ENCODE measurements around the gene DMBT1.

The DMBT1 gene

DNA sequence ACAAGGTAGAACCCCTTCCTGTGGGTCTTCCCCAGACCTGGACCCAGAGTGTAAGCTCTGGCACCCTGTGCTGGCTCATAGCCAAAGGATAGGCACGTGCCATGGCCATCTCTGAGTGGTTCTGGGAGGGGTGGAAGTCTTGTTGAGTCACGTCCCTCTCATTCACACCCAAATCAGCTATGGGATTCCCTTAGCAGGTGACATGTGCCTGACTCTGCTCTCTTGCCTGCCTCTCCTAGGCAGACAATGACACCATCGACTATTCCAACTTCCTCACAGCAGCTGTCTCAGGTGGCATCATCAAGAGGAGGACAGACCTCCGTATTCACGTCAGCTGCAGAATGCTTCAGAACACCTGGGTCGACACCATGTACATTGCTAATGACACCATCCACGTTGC, 79.2 kb downstream of the DMBT1 start:
- Histone ChIP-seq H3K27me3 (ENCODE audit: control insufficient read depth in 3 of 3, insufficient read depth in 3 of 3, low read depth in 1 of 3, low read length in 3 of 3) (peaks cover 0 to 3% (median 0%) of the 10 kb centered on the region in 3 experiments), H3K23ac (ENCODE audit: low read depth, low read length, poor library complexity) (no peak overlapping the region), H3K27ac (replicated peaks; ENCODE audit: low read length) (no peak overlapping the region), H2BK120ac (ENCODE audit: low read depth, low read length) (no peak overlapping the region), H2AFZ (ENCODE audit: low read length) (no peak overlapping the region), H4K91ac (ENCODE audit: low read depth, low read length, poor library complexity) (no peak overlapping the region), H3K79me1 (ENCODE audit: low read depth, low read length) (no peaks in the 10 kb centered on the region), H3K4me3 (ENCODE audit: low read length in 2 of 2) (no peak overlapping the region), H2AK5ac (ENCODE audit: low read depth, low read length) (no peak overlapping the region), H3K4me2 (ENCODE audit: insufficient read depth, low read length, poor library complexity, severe bottlenecking) (no peak overlapping the region), H2BK15ac (ENCODE audit: low read length) (no peak overlapping the region), H2BK5ac (ENCODE audit: low read length) (no peak overlapping the region), H3K18ac (ENCODE audit: low read length) (peak overlapping the region; percentile 15), H3K4ac (ENCODE audit: low read length) (no peak overlapping the region), H3K4me1 (ENCODE audit: control insufficient read depth in 2 of 2, insufficient read depth in 1 of 2, low read depth in 1 of 2, low read length in 2 of 2) (no peaks in the 10 kb centered on the region), H2BK12ac (ENCODE audit: low read length) (no peak overlapping the region), H3K36me3 (replicated peaks in 1 of 2; ENCODE audit: control insufficient read depth in 2 of 2, insufficient read depth in 2 of 2, low read length in 2 of 2) (no peaks in the 10 kb centered on the region), H3K9ac (ENCODE audit: low read depth, low read length, poor library complexity) (no peak overlapping the region), H3K9me3 (replicated peaks in 1 of 2; ENCODE audit: control insufficient read depth in 2 of 2, insufficient read depth in 1 of 2, low read depth in 1 of 2, low read length in 2 of 2) (no peaks in the 10 kb centered on the region), H4K8ac (ENCODE audit: low read depth, low read length) (no peak overlapping the region), H3K14ac (ENCODE audit: low read length) (no peak overlapping the region)
- WGBS, 2 donors (ENCODE audit: extremely low coverage in 2 of 2, insufficient read length in 2 of 2, insufficient replicate concordance in 1 of 2) = no CpG with 5 or more reads among the region's 7 CpGs
- DNase-seq (ENCODE audit: low spot score) = no peak

DNA sequence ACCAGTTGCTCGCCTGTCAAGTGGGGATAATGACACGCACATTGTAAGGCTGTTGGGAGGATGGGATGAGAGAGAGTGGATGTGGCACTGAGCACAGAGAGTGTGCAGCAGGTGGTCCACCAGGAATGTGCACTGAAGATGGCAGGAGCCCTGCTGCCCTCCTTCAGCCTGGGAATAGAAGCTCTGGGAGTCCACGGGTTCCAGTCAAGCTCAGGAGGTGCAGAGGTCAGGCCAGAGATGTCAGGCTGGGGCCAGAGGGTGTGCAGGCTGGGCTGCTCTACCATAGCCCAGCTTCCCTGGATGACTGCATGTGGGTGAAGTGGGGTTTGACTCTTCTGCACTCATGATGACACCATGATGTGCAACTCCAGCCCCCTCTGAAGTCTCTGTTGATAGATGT, 80.4 kb downstream of the DMBT1 start:
- no peaks in the 10 kb centered on the region for H3K36me3 ChIP-seq (replicated peaks in 1 of 2; ENCODE audit: control insufficient read depth in 2 of 2, insufficient read depth in 2 of 2, low read length in 2 of 2)
- H2BK5ac ChIP-seq (ENCODE audit: low read length) = no peak overlapping the region
- no peak overlapping the region for H2AK5ac ChIP-seq (ENCODE audit: low read depth, low read length)
- H3K79me1 ChIP-seq (ENCODE audit: low read depth, low read length) = no peaks in the 10 kb centered on the region
- DNase-seq (ENCODE audit: low spot score) = no peak
- no peaks in the 10 kb centered on the region for H3K4me1 ChIP-seq (ENCODE audit: control insufficient read depth in 2 of 2, insufficient read depth in 1 of 2, low read depth in 1 of 2, low read length in 2 of 2)
- no peaks in the 10 kb centered on the region for H3K9me3 ChIP-seq (replicated peaks in 1 of 2; ENCODE audit: control insufficient read depth in 2 of 2, insufficient read depth in 1 of 2, low read depth in 1 of 2, low read length in 2 of 2)
- H3K4me3 ChIP-seq (ENCODE audit: low read length in 2 of 2) = no peak overlapping the region
- H3K27me3 ChIP-seq (ENCODE audit: control insufficient read depth in 3 of 3, insufficient read depth in 3 of 3, low read depth in 1 of 3, low read length in 3 of 3) = peaks cover 0 to 3% (median 0%) of the 10 kb centered on the region in 3 experiments
- H3K27ac ChIP-seq (replicated peaks; ENCODE audit: low read length) = no peak overlapping the region
- H3K4ac ChIP-seq (ENCODE audit: low read length) = no peak overlapping the region
- no peak overlapping the region for H2AFZ ChIP-seq (ENCODE audit: low read length)
- no peak overlapping the region for H3K9ac ChIP-seq (ENCODE audit: low read depth, low read length, poor library complexity)
- no peak overlapping the region for H2BK15ac ChIP-seq (ENCODE audit: low read length)
- no peak overlapping the region for H3K4me2 ChIP-seq (ENCODE audit: insufficient read depth, low read length, poor library complexity, severe bottlenecking)
- H3K23ac ChIP-seq (ENCODE audit: low read depth, low read length, poor library complexity) = no peak overlapping the region
- no peak overlapping the region for H3K18ac ChIP-seq (ENCODE audit: low read length)
- H4K91ac ChIP-seq (ENCODE audit: low read depth, low read length, poor library complexity) = no peak overlapping the region
- WGBS, 2 donors (ENCODE audit: extremely low coverage in 2 of 2, insufficient read length in 2 of 2, insufficient replicate concordance in 1 of 2) = no CpG with 5 or more reads among the region's 3 CpGs
- H2BK120ac ChIP-seq (ENCODE audit: low read depth, low read length) = no peak overlapping the region
- no peak overlapping the region for H3K14ac ChIP-seq (ENCODE audit: low read length)
- H4K8ac ChIP-seq (ENCODE audit: low read depth, low read length) = no peak overlapping the region
- no peak overlapping the region for H2BK12ac ChIP-seq (ENCODE audit: low read length)

DNA sequence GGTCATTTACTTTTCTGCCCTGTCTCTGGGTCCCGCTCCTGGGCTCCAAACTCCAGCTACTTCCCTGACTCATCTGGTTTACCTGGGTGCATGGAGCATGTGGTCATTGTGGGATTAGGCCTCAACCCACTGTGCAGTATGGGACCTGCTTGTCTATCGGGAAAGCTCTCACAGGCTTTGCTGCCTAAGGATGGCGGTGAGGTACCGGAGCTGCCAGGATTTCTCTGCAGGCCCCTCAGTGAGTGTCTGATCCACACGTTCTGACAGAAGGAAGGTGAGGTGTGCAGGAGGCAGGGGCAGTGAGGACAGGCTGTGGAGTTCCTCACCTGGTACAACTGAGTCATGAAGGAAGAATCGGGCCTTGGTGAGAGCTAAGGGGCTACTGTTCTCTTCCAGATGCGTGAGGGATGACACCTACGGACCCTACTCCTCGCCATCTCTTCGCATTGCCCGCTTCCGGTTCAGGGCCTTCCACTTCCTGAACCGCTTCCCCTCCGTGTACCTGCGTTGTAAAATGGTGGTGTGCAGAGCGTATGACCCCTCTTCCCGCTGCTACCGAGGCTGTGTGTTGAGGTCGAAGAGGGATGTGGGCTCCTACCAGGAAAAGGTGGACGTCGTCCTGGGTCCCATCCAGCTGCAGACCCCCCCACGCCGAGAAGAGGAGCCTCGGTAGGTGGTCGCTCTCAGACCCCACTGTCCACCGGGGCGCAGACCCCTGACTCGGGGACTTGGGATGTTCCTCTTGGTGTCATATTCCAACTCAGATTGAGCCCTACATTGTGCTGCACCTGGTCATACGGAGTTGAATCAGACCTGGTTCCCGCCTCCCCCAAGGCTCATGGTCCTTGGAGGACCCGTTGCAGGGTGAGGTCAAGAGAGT, 82.4 kb downstream of the DMBT1 start:
- no peaks in the 10 kb centered on the region for H3K9me3 ChIP-seq (replicated peaks in 1 of 2; ENCODE audit: control insufficient read depth in 2 of 2, insufficient read depth in 1 of 2, low read depth in 1 of 2, low read length in 2 of 2)
- no CpG with 5 or more reads among the region's 31 CpGs for WGBS, 2 donors (ENCODE audit: extremely low coverage in 2 of 2, insufficient read length in 2 of 2, insufficient replicate concordance in 1 of 2)
- no peak overlapping the region for H2BK5ac ChIP-seq (ENCODE audit: low read length)
- no peak overlapping the region for H3K4me2 ChIP-seq (ENCODE audit: insufficient read depth, low read length, poor library complexity, severe bottlenecking)
- peak overlapping the region; percentile 6 for H3K18ac ChIP-seq (ENCODE audit: low read length)
- H2AK5ac ChIP-seq (ENCODE audit: low read depth, low read length) = no peak overlapping the region
- H4K91ac ChIP-seq (ENCODE audit: low read depth, low read length, poor library complexity) = no peak overlapping the region
- DNase-seq (ENCODE audit: low spot score) = no peak
- no peak overlapping the region for H2BK12ac ChIP-seq (ENCODE audit: low read length)
- no peak overlapping the region for H4K8ac ChIP-seq (ENCODE audit: low read depth, low read length)
- H2BK15ac ChIP-seq (ENCODE audit: low read length) = no peak overlapping the region
- H3K36me3 ChIP-seq (replicated peaks in 1 of 2; ENCODE audit: control insufficient read depth in 2 of 2, insufficient read depth in 2 of 2, low read length in 2 of 2) = no peaks in the 10 kb centered on the region
- no peak overlapping the region for H2AFZ ChIP-seq (ENCODE audit: low read length)
- H2BK120ac ChIP-seq (ENCODE audit: low read depth, low read length) = no peak overlapping the region
- H3K14ac ChIP-seq (ENCODE audit: low read length) = no peak overlapping the region
- no peaks in the 10 kb centered on the region for H3K4me1 ChIP-seq (ENCODE audit: control insufficient read depth in 2 of 2, insufficient read depth in 1 of 2, low read depth in 1 of 2, low read length in 2 of 2)
- no peak overlapping the region for H3K9ac ChIP-seq (ENCODE audit: low read depth, low read length, poor library complexity)
- H3K27ac ChIP-seq (replicated peaks; ENCODE audit: low read length) = no peak overlapping the region
- H3K4ac ChIP-seq (ENCODE audit: low read length) = no peak overlapping the region
- peaks cover 0 to 3% (median 0%) of the 10 kb centered on the region in 3 experiments for H3K27me3 ChIP-seq (ENCODE audit: control insufficient read depth in 3 of 3, insufficient read depth in 3 of 3, low read depth in 1 of 3, low read length in 3 of 3)
- no peaks in the 10 kb centered on the region for H3K79me1 ChIP-seq (ENCODE audit: low read depth, low read length)
- H3K23ac ChIP-seq (ENCODE audit: low read depth, low read length, poor library complexity) = peak overlapping the region; percentile 3
- no peak overlapping the region for H3K4me3 ChIP-seq (ENCODE audit: low read length in 2 of 2)

DNA sequence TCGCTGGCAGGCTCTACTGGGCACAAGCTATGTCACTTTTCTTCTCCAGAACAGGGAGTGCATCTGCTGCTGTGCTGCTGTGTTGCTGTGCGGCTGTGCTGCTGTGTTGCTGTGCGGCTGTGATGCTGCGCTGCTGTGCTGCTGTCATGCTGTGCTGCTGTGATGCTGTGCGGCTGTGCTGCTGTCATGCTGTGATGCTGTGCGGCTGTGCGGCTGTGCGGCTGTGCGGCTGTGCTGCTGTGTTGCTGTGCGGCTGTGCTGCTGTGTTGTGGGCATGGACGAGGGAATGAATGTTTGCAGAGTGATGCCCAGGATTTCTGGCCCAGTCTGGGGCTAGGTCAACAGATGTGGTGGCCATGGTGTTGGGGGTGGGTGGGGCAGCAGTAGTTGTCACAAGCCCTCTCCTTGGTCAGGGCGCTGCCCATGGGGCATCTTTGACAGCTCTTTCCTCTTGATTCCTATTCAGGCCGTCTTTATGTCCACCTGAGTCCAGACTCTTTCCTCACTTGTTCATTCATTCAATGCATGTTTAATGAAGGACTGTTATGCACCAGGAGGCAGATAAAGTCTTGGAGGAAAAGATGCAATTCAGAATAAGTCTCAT, 83.5 kb downstream of the DMBT1 start:
- peak overlapping the region; percentile 39 for H3K14ac ChIP-seq (ENCODE audit: low read length)
- H3K4me3 ChIP-seq (ENCODE audit: low read length in 2 of 2) = no peak overlapping the region
- no peak overlapping the region for H4K8ac ChIP-seq (ENCODE audit: low read depth, low read length)
- H3K79me1 ChIP-seq (ENCODE audit: low read depth, low read length) = no peaks in the 10 kb centered on the region
- no peak overlapping the region for H2AK5ac ChIP-seq (ENCODE audit: low read depth, low read length)
- H3K27ac ChIP-seq (replicated peaks; ENCODE audit: low read length) = no peak overlapping the region
- H3K4me1 ChIP-seq (ENCODE audit: control insufficient read depth in 2 of 2, insufficient read depth in 1 of 2, low read depth in 1 of 2, low read length in 2 of 2) = peaks cover 0 to 1% of the 10 kb centered on the region in 2 donors
- H4K91ac ChIP-seq (ENCODE audit: low read depth, low read length, poor library complexity) = no peak overlapping the region
- H3K18ac ChIP-seq (ENCODE audit: low read length) = peak overlapping the region; percentile 22
- H3K4me2 ChIP-seq (ENCODE audit: insufficient read depth, low read length, poor library complexity, severe bottlenecking) = no peak overlapping the region
- H3K9ac ChIP-seq (ENCODE audit: low read depth, low read length, poor library complexity) = no peak overlapping the region
- WGBS, 2 donors (ENCODE audit: extremely low coverage in 2 of 2, insufficient read length in 2 of 2, insufficient replicate concordance in 1 of 2) = no CpG with 5 or more reads among the region's 13 CpGs
- H2BK12ac ChIP-seq (ENCODE audit: low read length) = no peak overlapping the region
- H2BK15ac ChIP-seq (ENCODE audit: low read length) = no peak overlapping the region
- no peak overlapping the region for H2BK5ac ChIP-seq (ENCODE audit: low read length)
- H3K9me3 ChIP-seq (replicated peaks in 1 of 2; ENCODE audit: control insufficient read depth in 2 of 2, insufficient read depth in 1 of 2, low read depth in 1 of 2, low read length in 2 of 2) = no peaks in the 10 kb centered on the region
- no peak overlapping the region for H2BK120ac ChIP-seq (ENCODE audit: low read depth, low read length)
- H2AFZ ChIP-seq (ENCODE audit: low read length) = no peak overlapping the region
- DNase-seq (ENCODE audit: low spot score) = no peak
- H3K4ac ChIP-seq (ENCODE audit: low read length) = no peak overlapping the region
- no peaks in the 10 kb centered on the region for H3K36me3 ChIP-seq (replicated peaks in 1 of 2; ENCODE audit: control insufficient read depth in 2 of 2, insufficient read depth in 2 of 2, low read length in 2 of 2)
- H3K27me3 ChIP-seq (ENCODE audit: control insufficient read depth in 3 of 3, insufficient read depth in 3 of 3, low read depth in 1 of 3, low read length in 3 of 3) = peaks cover 0 to 3% (median 0%) of the 10 kb centered on the region in 3 experiments
- H3K23ac ChIP-seq (ENCODE audit: low read depth, low read length, poor library complexity) = no peak overlapping the region
